ENCODE measurements around the gene ZFP57.

ZFP57 gene

GRCh38 chr6:29723666-29724588 is 43.0 kb upstream of the ZFP57 start:
- H3K4me3 ChIP-seq (ENCODE audit: insufficient read depth, low read depth, low read length, poor library complexity, severe bottlenecking) = peak overlapping the region; percentile 95
- H3K9me3 ChIP-seq (ENCODE audit: control insufficient read depth, low read length) = no peaks in the 10 kb centered on the region
- peaks cover 37% of the 10 kb centered on the region for H3K36me3 ChIP-seq (ENCODE audit: control insufficient read depth, insufficient read depth, low read length)
- no peaks in the 10 kb centered on the region for H3K27me3 ChIP-seq (replicated peaks; ENCODE audit: control insufficient read depth, insufficient read depth, low read length, poor library complexity, severe bottlenecking)
- DNase-seq = peak; percentile 74 to 77 (median 75)
- H3K27ac ChIP-seq (ENCODE audit: insufficient read depth, low read length, poor library complexity, severe bottlenecking) = peak overlapping the region; percentile 99
- H3K4me1 ChIP-seq (ENCODE audit: control insufficient read depth, insufficient read depth, low read length, poor library complexity, severe bottlenecking) = peaks cover 42% of the 10 kb centered on the region

- H3K27ac ChIP-seq (ENCODE audit: insufficient read depth, low read length, poor library complexity, severe bottlenecking) = peak within 1 kb of the TSS; percentile 99
- H3K4me1 ChIP-seq (ENCODE audit: control insufficient read depth, insufficient read depth, low read length, poor library complexity, severe bottlenecking) = peaks cover 38% of the 10 kb centered on the region
- peak; percentile 78 to 87 (median 85) for DNase-seq
- H3K9me3 ChIP-seq (ENCODE audit: control insufficient read depth, low read length) = no peaks in the 10 kb centered on the region
- H3K27me3 ChIP-seq (replicated peaks; ENCODE audit: control insufficient read depth, insufficient read depth, low read length, poor library complexity, severe bottlenecking) = no peaks in the 10 kb centered on the region
- peak within 1 kb of the TSS; percentile 95 for H3K4me3 ChIP-seq (ENCODE audit: insufficient read depth, low read depth, low read length, poor library complexity, severe bottlenecking)
- peaks cover 37% of the 10 kb centered on the region for H3K36me3 ChIP-seq (ENCODE audit: control insufficient read depth, insufficient read depth, low read length)
Measured at GRCh38 chr6:29723262-29723665, 42.3 kb upstream of the ZFP57 start, which contains the start of gene HLA-F. Gene HLA-F (plus strand): TSS chr6:29723434. CDS start chr6:29723464, 30 bp downstream.

GRCh38 chr6:29720863-29721262 is 39.9 kb upstream of the ZFP57 start:
- Histone ChIP-seq H3K4me1 (ENCODE audit: control insufficient read depth, insufficient read depth, low read length, poor library complexity, severe bottlenecking) (peaks cover 27% of the 10 kb centered on the region), H3K36me3 (ENCODE audit: control insufficient read depth, insufficient read depth, low read length) (peaks cover 21% of the 10 kb centered on the region), H3K9me3 (ENCODE audit: control insufficient read depth, low read length) (no peaks in the 10 kb centered on the region), H3K27me3 (replicated peaks; ENCODE audit: control insufficient read depth, insufficient read depth, low read length, poor library complexity, severe bottlenecking) (no peaks in the 10 kb centered on the region), H3K4me3 (ENCODE audit: insufficient read depth, low read depth, low read length, poor library complexity, severe bottlenecking) (no peak overlapping the region), H3K27ac (ENCODE audit: insufficient read depth, low read length, poor library complexity, severe bottlenecking) (no peak overlapping the region)
- no peak for DNase-seq

- H3K4me3 ChIP-seq (ENCODE audit: insufficient read depth, low read depth, low read length, poor library complexity, severe bottlenecking) = no peak overlapping the region
- no peaks in the 10 kb centered on the region for H3K27me3 ChIP-seq (replicated peaks; ENCODE audit: control insufficient read depth, insufficient read depth, low read length, poor library complexity, severe bottlenecking)
- no peak overlapping the region for H3K27ac ChIP-seq (ENCODE audit: insufficient read depth, low read length, poor library complexity, severe bottlenecking)
- no peak for DNase-seq
- H3K9me3 ChIP-seq (ENCODE audit: control insufficient read depth, low read length) = no peaks in the 10 kb centered on the region
- no peaks in the 10 kb centered on the region for H3K36me3 ChIP-seq (ENCODE audit: control insufficient read depth, insufficient read depth, low read length)
- peaks cover 55% of the 10 kb centered on the region for H3K4me1 ChIP-seq (ENCODE audit: control insufficient read depth, insufficient read depth, low read length, poor library complexity, severe bottlenecking)
Measured at GRCh38 chr6:29710281-29710941, 29.5 kb upstream of the ZFP57 start.

GRCh38 chr6:29709188-29709587 is 28.2 kb upstream of the ZFP57 start:
- Histone ChIP-seq H3K27me3 (replicated peaks; ENCODE audit: control insufficient read depth, insufficient read depth, low read length, poor library complexity, severe bottlenecking) (no peaks in the 10 kb centered on the region), H3K4me3 (ENCODE audit: insufficient read depth, low read depth, low read length, poor library complexity, severe bottlenecking) (peak overlapping the region; percentile 63)

GRCh38 chr6:29708432-29709179 is 27.7 kb upstream of the ZFP57 start:
- H3K27me3 ChIP-seq (replicated peaks; ENCODE audit: control insufficient read depth, insufficient read depth, low read length, poor library complexity, severe bottlenecking) = no peaks in the 10 kb centered on the region
- peak; percentile 53 to 75 (median 74) for DNase-seq
- peaks cover 55% of the 10 kb centered on the region for H3K4me1 ChIP-seq (ENCODE audit: control insufficient read depth, insufficient read depth, low read length, poor library complexity, severe bottlenecking)

More at GRCh38 chr6:29709188-29709587, 28.2 kb upstream of the ZFP57 start:
- no peaks in the 10 kb centered on the region for H3K36me3 ChIP-seq (ENCODE audit: control insufficient read depth, insufficient read depth, low read length)
- peak overlapping the region; percentile 52 for H3K27ac ChIP-seq (ENCODE audit: insufficient read depth, low read length, poor library complexity, severe bottlenecking)
- H3K9me3 ChIP-seq (ENCODE audit: control insufficient read depth, low read length) = no peaks in the 10 kb centered on the region
- DNase-seq = no peak
- H3K4me1 ChIP-seq (ENCODE audit: control insufficient read depth, insufficient read depth, low read length, poor library complexity, severe bottlenecking) = peaks cover 55% of the 10 kb centered on the region

GRCh38 chr6:29705389-29706231 is 24.7 kb upstream of the ZFP57 start:
- no peak overlapping the region for H3K4me3 ChIP-seq (ENCODE audit: insufficient read depth, low read depth, low read length, poor library complexity, severe bottlenecking)
- H3K36me3 ChIP-seq (ENCODE audit: control insufficient read depth, insufficient read depth, low read length) = no peaks in the 10 kb centered on the region
- no peak for DNase-seq
- no peaks in the 10 kb centered on the region for H3K9me3 ChIP-seq (ENCODE audit: control insufficient read depth, low read length)
- no peak overlapping the region for H3K27ac ChIP-seq (ENCODE audit: insufficient read depth, low read length, poor library complexity, severe bottlenecking)
- peaks cover 44% of the 10 kb centered on the region for H3K4me1 ChIP-seq (ENCODE audit: control insufficient read depth, insufficient read depth, low read length, poor library complexity, severe bottlenecking)
- H3K27me3 ChIP-seq (replicated peaks; ENCODE audit: control insufficient read depth, insufficient read depth, low read length, poor library complexity, severe bottlenecking) = peaks cover 6% of the 10 kb centered on the region

More at GRCh38 chr6:29708432-29709179, 27.7 kb upstream of the ZFP57 start:
- Histone ChIP-seq H3K9me3 (ENCODE audit: control insufficient read depth, low read length) (no peaks in the 10 kb centered on the region), H3K27ac (ENCODE audit: insufficient read depth, low read length, poor library complexity, severe bottlenecking) (peak overlapping the region; percentile 52), H3K36me3 (ENCODE audit: control insufficient read depth, insufficient read depth, low read length) (no peaks in the 10 kb centered on the region), H3K4me3 (ENCODE audit: insufficient read depth, low read depth, low read length, poor library complexity, severe bottlenecking) (peak overlapping the region; percentile 63)

- Histone ChIP-seq H3K27ac (ENCODE audit: insufficient read depth, low read length, poor library complexity, severe bottlenecking) (no peak overlapping the region), H3K4me3 (ENCODE audit: insufficient read depth, low read depth, low read length, poor library complexity, severe bottlenecking) (no peak overlapping the region), H3K9me3 (ENCODE audit: control insufficient read depth, low read length) (no peaks in the 10 kb centered on the region), H3K27me3 (replicated peaks; ENCODE audit: control insufficient read depth, insufficient read depth, low read length, poor library complexity, severe bottlenecking) (peaks cover 6% of the 10 kb centered on the region), H3K4me1 (ENCODE audit: control insufficient read depth, insufficient read depth, low read length, poor library complexity, severe bottlenecking) (peaks cover 16% of the 10 kb centered on the region), H3K36me3 (ENCODE audit: control insufficient read depth, insufficient read depth, low read length) (no peaks in the 10 kb centered on the region)
- DNase-seq = peak; percentile 45 to 69 (median 49)
Measured at GRCh38 chr6:29702519-29703103, 21.7 kb upstream of the ZFP57 start.

Data from effector memory CD4-positive, alpha-beta T cell (primary cell).